Measurements from ENCODE around the gene NUP43.

DNA sequence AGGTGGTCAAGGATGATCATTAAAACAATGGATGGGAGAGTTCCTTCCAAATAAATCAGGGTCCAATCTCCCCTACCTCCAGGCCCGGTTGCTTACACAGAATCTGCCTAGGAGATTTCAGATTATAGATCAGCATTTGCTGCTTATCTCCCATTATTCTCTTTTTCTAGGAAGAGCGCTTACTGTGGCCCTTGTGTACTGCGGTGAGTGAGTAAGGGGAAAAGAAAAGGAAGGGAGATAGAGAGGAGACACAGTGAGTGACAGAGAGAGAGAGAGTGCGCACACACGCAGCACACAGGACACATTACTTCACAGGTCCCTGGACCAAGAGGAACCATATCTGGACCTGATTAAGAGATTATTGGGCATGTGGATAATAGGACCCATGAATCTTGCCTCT is 34.6 kb downstream of the NUP43 start:
- no peak for TF ChIP-seq POLR2AphosphoS5 (IDR thresholded peaks at IDR 0.05; ENCODE audit: borderline replicate concordance, low read depth, low read length)
- TF ChIP-seq EZH2 (IDR thresholded peaks at IDR 0.05): no peak
- TF ChIP-seq FOXP2 (optimal IDR thresholded peaks at IDR 0.05; ENCODE audit: control extremely low read depth, extremely low read length, insufficient read depth): no peak

All from SK-N-MC (cell line).